DMS79 treated with DMSO at 0.1 percent for 48 hours (cell line): ENCODE results near the gene CNTNAP2.

Experiments used
- DNase-seq: peaks from one replicate; lab custom pipeline; 2025; lab: John Stamatoyannopoulos, UW

Gene CNTNAP2

GRCh38 chr7:147857152-147858140, 1740.8 kb downstream of the CNTNAP2 start:
- no peak for DNase-seq

DNA sequence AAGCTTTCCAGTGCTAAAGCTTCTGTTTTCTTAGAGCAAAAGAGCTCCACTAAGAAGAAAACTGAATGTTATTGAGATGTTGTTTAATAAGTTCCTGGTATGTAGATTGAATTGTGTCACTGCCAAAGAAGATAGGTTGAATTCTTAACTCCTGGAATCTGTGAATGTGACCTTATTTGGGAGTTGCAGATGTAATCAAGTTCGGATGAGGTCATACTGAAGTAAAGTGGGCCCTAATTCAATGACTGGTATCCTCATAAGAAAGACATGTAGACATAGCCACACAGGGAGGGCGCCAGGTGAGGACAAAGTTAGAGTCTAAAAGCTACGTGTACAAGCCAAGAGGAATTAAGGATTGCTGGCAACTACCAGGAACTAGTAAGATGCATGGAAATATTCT, 1741.8 kb downstream of the CNTNAP2 start:
- DNase-seq, result no peak

GRCh38 chr7:147859033-147859432, 1742.4 kb downstream of the CNTNAP2 start:
- DNase-seq, result no peak

- DNase-seq, result no peak
These were observed 1742.9 kb downstream of the CNTNAP2 start for GRCh38 chr7:147859486-147859885.

DNA sequence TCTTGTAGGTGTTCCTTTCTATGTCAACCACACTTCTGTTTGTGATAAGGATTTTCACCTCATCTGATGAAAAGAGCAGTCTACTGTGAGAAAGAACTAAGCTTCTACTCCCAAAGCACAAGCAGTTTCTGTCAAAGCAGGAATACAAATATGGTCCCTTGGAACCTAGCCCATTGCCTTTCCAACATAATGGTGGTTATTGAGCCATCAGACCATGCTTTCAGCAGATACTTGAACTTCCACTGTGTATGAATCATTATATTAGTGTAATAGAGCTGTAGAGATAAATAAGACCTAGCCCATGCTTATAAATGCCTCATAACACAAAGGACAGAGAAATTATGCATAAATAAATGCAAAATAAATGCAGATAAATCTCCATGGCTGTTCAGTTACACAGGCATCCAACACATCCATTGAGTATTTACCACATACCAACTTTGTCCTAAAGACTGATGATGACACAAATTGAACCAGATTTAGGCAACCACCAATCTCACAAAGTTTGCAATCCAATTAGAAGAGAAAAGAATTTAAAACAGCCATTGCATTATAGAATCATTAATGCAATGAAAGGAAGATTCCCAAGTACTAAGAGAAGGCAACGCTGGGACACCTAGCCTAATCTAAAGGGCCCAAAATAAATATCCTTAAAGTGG, 1744.6 kb downstream of the CNTNAP2 start:
- peak; percentile 28 for DNase-seq

DNA sequence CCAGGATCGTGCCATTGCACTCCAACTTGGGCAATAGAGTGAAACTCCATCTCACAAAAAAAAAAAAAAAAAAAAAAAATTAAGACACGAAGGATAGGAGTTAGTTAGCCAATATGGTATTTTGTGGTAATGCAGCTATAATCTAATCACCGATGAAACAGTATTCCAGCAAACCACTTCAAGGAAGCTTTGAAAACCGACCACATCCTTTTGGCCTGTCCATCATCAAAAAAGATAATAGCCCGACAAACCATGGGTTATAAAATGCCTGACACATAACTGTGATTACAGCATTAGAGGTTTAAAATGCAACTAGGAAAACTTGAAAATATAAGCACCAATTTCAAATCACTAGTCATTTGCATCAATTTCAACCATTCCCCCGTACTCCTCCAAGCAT, 1745.3 kb downstream of the CNTNAP2 start:
- no peak for DNase-seq

DNA sequence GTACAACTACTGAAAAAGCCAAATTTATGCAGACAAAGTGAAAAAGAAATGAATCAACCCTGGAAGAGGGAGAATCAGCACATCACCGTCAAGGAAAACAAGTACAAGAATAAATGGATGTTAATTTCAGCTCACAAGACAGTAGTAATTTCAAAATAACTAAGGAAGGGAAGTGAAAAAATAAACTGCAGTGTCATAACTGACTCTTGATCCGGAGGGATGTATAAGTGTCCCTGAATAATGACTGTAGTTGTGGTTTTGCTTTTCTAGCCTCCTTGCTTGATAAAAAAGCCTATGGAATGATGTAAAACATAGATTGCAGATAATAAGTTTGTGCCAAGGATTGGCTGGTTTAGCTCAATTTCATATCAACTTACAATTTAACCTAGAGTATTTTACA, 1752.9 kb downstream of the CNTNAP2 start:
- DNase-seq, result no peak

DNA sequence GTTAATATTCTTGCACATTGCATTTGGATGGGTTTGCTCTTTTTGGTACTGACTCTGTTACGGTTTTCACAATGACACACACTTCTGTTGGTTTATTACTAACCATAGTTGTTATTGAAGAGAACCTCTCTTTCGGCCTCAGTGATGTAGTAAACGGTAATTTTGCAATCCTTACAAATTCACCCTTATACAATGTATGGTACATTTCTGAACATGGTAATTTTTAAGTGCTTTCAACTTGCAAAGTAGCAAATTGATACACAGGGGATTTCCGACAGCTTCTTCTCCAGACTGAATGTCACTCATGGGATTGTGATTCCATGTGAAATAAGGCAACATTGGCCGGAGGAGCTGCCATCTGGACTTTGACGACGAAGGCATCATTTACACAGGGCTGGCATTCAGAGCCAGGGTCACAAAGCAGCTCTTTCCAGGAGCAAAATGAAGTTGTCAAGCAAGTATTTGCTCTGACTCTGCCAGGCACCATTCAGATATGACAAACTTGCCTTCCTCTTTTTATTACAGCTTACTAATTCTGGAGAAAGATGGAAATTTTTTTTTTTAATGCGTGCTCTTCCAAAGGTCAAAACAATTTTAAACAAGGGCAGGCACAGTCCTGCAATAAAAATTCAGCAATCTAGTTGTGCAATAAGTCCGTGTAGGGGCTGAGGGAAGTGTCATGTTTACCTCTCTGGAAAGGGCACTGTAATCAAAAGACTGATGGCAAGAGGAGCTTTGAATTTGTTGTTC, 1762.5 kb downstream of the CNTNAP2 start:
- DNase-seq, result no peak

DNA sequence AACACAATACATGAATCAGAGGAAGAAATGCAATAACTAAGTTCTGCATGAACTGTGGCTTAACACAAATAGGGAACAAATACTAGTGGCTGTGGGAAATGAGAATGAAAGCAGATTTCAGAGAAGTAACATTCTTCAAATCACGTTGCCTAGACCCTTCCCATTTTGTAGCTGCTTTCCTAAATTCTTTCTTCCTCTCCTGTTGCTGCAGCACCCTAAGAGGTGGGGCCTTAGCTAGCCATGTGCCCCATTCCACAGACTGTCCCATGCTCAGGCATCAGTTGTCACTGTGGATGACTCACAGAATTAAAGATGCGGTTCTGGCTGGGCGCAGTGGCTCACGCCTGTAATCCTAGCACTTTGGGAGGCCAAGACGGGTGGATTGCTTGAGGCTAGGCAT, 1769.3 kb downstream of the CNTNAP2 start:
- DNase-seq, result no peak

DNA sequence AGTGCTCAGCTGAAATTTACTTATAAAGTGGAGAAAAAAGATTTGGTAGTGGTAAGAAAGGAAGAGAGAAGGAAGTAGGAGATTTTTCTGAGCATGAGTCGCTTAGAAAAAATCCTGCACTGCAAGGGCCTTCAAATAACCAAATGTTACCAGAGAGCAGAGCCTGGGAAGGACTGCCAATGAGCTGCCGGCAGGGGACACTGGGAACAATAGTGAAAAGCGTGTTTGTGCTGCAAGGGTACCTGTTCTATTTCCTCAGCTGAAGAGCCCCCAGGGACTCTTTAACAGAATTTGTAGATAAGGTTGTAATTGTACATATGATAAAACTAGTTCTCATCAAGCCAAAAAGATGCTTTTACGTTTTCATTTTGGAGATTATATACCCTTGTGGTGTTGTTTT, 1777.7 kb downstream of the CNTNAP2 start:
- DNase-seq, result no peak

GRCh38 chr7:147896121-147896520, 1779.5 kb downstream of the CNTNAP2 start:
- DNase-seq, result no peak

GRCh38 chr7:147903536-147904218, 1787.1 kb downstream of the CNTNAP2 start:
- no peak for DNase-seq

DNA sequence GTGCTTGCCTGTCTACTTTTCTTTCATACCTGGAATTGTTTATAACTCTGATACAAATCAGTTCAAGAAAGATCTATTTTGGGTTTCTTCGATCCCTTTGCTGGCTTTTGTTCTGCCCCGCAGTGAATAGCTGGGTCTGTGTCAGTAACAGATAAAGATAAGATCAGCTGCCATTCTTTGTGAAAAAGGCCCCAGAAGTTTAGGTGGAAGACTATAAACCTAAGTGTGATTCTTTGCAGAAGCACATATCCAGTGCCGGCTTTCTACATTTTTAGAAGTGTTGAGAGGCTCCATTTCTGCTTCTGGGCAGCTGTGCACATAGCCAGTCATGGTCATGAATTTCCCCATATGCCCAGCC, 1787.6 kb downstream of the CNTNAP2 start:
- no peak for DNase-seq

DNA sequence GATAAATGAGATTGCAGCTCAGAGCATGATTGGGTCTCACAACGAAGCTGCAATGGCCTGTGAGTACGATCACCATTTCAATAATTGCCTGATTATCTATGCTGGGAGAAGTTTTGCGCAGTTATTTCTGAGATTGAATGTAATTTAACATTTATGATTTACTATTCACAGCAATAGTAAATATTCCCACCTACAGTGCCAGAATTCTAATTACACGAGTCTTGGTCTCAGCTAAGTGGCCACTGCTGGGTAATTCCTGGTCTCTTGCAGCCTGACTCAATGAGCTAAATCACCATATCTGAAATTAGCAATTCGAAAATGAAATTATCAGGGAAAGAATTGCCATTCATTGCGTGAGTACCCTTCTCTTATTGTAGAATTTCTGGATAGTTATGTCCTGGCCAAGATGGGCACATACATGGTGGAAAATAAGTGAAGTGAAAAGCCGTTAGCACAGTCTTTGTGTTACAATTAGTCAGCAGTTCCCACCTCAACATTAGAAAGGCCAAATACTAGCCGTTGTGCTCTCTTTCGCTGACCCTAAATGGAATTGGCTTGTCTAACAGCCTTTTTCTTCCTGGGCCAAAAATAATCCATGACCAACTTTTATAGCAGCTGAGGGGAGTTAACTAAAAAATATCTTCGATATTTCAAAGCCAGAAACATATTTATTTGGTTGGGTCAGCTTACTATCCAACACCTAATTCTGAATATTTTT, 1793.0 kb downstream of the CNTNAP2 start:
- no peak for DNase-seq

DNA sequence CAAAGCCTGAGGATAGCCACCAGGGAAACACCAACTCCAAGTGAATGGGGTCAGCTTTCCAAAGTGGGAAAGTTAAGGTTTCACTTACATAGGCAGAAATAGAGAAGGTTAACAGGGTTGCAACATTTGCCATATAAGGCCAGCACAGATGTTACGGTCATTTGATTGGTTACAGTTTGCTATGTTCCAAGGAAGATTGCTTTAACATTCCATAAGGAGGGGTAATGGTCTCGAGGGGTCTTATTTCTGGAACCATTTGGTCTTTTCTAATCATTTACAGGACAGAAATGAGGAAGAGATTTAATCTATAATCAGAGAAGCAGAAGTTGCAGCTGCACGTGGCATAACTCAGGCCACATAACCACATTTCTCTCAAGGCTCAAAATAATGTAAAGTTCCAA, 1794.6 kb downstream of the CNTNAP2 start:
- DNase-seq, result no peak

GRCh38 chr7:147912291-147912690, 1795.7 kb downstream of the CNTNAP2 start:
- no peak for DNase-seq

- DNase-seq, result no peak
These were observed 1796.5 kb downstream of the CNTNAP2 start for GRCh38 chr7:147912946-147913638.

GRCh38 chr7:147915781-147916180, 1799.2 kb downstream of the CNTNAP2 start:
- DNase-seq, result no peak

DNA sequence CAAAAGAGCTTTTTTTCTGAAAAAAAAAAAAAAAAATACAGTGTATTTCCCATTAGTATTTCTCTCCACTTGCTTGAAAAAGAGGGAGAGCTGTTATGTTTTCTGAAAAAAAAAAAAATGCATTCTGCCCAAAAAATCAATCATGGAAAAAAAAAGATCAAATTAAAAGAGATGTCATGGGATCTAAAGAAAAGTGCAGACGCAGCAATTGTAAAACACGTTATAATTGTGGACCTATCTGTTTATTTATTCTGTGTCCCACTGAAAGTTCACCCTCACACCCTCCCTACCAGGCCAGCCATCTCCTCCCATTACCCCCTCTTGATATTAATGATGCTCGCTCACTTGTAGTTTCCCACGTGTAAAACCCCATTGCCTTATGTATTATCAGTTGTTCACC, 1800.0 kb downstream of the CNTNAP2 start:
- DNase-seq, result no peak

GRCh38 chr7:147923841-147924240, 1807.2 kb downstream of the CNTNAP2 start:
- no peak for DNase-seq

DNA sequence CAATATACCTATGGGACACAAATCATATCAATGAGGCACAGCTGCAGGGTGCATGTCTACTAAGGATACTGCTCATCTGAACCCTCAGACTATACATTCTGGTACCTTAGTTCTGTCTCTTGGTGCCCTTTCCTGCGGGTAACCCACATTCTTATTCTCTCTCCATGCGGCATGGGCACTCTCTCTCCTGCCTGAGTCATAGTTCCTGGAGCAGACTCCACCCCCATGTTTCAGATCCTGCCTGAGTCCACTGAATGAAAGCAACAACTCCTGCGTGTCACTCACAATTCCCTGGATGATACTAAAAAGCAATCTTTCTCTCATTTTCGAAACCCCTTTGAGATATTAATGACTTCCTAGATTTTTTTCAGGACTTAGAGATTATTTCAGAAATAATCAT, 1820.8 kb downstream of the CNTNAP2 start:
- no peak for DNase-seq
